OCI-LY3 (cell line): Measurements from ENCODE around the gene CA6.

Source experiments
- EZH2phosphoT487 ChIP-seq: fragments of 200-600 bp; shearing (Covaris generic); IDR thresholded peaks from 2 replicates; pipeline ENCODE4 v1.6.1; 2018; ENCODE audit warnings: antibody characterized with exemption, mixed run types, low read depth
- TF ChIP-seq, protein P1 (sequence below): fragments of 200-600, 300-600 bp; sonication (generic); IDR thresholded peaks from 2 replicates; pipeline ENCODE4 v1.5.1; 2014; ENCODE audit warnings: antibody characterized with exemption, low read length, low read depth

DNA sequence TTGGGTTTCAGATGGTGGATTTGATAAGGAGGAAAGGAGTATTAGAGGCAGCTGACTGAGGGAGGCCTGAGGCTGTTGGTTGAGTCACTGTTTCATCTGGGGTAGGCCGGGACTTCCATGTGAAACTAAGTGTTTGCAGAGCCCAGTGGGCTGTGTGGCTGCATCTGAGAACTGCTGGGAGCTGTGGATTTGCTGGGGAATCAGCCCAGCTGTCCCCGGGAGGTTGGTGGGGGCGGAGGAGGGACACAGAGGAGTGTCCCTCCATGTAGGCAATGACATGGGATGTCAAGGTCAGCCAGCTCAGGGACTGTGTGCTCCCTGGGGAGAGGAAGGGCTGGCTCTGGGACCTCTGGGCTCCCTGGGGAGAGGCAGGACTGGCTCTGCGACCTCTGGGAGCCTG lies 44.2 kb downstream of the CA6 start:
- TF ChIP-seq, protein P1, sequence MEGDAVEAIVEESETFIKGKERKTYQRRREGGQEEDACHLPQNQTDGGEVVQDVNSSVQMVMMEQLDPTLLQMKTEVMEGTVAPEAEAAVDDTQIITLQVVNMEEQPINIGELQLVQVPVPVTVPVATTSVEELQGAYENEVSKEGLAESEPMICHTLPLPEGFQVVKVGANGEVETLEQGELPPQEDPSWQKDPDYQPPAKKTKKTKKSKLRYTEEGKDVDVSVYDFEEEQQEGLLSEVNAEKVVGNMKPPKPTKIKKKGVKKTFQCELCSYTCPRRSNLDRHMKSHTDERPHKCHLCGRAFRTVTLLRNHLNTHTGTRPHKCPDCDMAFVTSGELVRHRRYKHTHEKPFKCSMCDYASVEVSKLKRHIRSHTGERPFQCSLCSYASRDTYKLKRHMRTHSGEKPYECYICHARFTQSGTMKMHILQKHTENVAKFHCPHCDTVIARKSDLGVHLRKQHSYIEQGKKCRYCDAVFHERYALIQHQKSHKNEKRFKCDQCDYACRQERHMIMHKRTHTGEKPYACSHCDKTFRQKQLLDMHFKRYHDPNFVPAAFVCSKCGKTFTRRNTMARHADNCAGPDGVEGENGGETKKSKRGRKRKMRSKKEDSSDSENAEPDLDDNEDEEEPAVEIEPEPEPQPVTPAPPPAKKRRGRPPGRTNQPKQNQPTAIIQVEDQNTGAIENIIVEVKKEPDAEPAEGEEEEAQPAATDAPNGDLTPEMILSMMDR: no peak
- TF ChIP-seq EZH2phosphoT487: no peak
